Activated CD4-positive, alpha-beta T cell treated with anti-CD3 and anti-CD28 coated beads for 48 hours (primary cell): ENCODE measurements around the gene EHD1.
A peak's percentile ranks its signal among the peaks of the same experiment; 100 is the strongest.

Source experiments
- DNase-seq: peaks from one replicate; pipeline ENCODE4 v3.0.0-alpha.2; 2020

EHD1 gene

GRCh38 chr11:64909653-64910343 is 31.4 kb upstream of the EHD1 start:
- no peak for DNase-seq

- no peak for DNase-seq
These were observed 30.3 kb upstream of the EHD1 start for GRCh38 chr11:64908766-64909165.

- DNase-seq, result no peak
These were observed 27.9 kb upstream of the EHD1 start for GRCh38 chr11:64906314-64906635.

GRCh38 chr11:64905516-64906313 is 27.3 kb upstream of the EHD1 start:
- no peak for DNase-seq

GRCh38 chr11:64903291-64903833 is 24.9 kb upstream of the EHD1 start:
- DNase-seq, result no peak

GRCh38 chr11:64902102-64902900 is 23.9 kb upstream of the EHD1 start:
- DNase-seq, result no peak

- no peak for DNase-seq
These were observed 22.4 kb upstream of the EHD1 start for GRCh38 chr11:64900774-64901173.

- peak; percentile 77 for DNase-seq
These were observed 21.9 kb upstream of the EHD1 start for GRCh38 chr11:64900263-64900678.

GRCh38 chr11:64898541-64898940 is 20.1 kb upstream of the EHD1 start:
- no peak for DNase-seq

- no peak for DNase-seq
These were observed 19.6 kb upstream of the EHD1 start for GRCh38 chr11:64898076-64898445.

GRCh38 chr11:64897381-64898075 is 19.1 kb upstream of the EHD1 start:
- DNase-seq, result no peak

- DNase-seq, result no peak
These were observed 18.1 kb upstream of the EHD1 start for GRCh38 chr11:64896448-64897022.

GRCh38 chr11:64894812-64895452 is 16.5 kb upstream of the EHD1 start:
- DNase-seq, result no peak

- DNase-seq, result peak; percentile 95
These were observed 15.8 kb upstream of the EHD1 start for GRCh38 chr11:64894070-64894811.

GRCh38 chr11:64893194-64894069 is 15.0 kb upstream of the EHD1 start:
- DNase-seq, result no peak

- no peak for DNase-seq
These were observed 14.4 kb upstream of the EHD1 start for GRCh38 chr11:64892838-64893193.

GRCh38 chr11:64892411-64892831 is 14.0 kb upstream of the EHD1 start:
- DNase-seq, result no peak

- DNase-seq, result no peak
These were observed 13.5 kb upstream of the EHD1 start for GRCh38 chr11:64891880-64892279.

- no peak for DNase-seq
These were observed 12.9 kb upstream of the EHD1 start for GRCh38 chr11:64891215-64891848.

- DNase-seq, result no peak
These were observed 12.1 kb upstream of the EHD1 start for GRCh38 chr11:64890522-64890939.
